Hematopoietic multipotent progenitor cell treated with erythropoietin and hydrocortisone succinate and interleukin-3 and kit ligand, for 15 days (in vitro differentiated cells): Measurements from ENCODE around the gene TBX2.
"Not testable (repeated sequence)": the region's sequence is repeated elsewhere in the genome, so short reads cannot be mapped to it uniquely, and the experiment has no call there.

ENCODE experiments used
- DNase-seq: peaks from one replicate; pipeline ENCODE4 v3.0.0-alpha.2; 2015; ENCODE audit warnings: low spot score

The TBX2 gene

DNA sequence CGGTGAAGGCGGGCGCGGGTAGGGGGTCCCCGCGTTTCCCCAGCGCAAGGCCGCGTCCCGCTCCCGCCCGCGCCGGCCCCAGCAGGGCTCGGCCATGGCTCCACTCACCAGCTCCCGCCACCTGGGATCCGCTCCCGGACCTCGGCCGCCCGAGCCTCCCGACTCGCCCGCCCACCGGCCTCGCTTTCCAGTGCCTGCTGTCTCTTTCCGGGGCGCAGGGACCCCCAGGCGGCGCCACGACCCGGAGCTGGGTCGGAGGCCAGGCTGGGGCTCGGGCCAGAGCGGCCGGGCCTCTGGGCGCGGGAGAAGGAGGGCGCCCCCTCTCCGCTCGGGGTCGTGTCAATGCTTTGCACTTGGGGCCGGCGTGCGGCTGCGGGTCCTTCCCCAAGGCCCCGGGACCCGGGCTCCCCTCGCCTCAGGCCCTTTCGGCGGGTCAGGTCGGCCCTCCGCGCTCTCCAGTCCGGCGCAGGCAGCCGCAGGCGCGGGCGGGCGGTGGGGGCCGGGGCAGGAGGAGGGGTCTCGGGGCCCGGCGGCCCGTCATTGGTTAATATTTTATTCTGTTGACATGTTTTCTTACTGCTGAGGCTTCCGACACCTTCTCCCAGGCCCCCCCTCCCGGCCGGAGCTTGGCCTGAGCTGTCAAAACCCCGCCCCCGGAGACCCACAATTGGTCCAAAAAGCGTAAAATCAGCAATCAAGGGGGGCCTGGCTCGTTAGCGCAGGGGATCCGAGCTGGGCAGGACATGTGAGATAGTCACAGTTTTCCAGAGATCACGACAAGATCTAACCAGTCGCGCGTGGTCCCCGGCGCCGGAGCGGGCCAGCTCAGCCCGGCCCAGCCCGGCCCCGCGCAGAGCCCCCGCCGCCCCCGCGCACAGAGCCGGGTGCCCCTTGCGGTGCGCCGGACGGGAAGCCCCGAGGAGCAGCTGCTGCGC, at the start of gene TBX2:
TSS of gene TBX2 (plus strand) at position 713 of the 935 bp plus-strand sequence. CDS start 334 bp downstream, outside the sequence.
- DNase-seq, result no peak

DNA sequence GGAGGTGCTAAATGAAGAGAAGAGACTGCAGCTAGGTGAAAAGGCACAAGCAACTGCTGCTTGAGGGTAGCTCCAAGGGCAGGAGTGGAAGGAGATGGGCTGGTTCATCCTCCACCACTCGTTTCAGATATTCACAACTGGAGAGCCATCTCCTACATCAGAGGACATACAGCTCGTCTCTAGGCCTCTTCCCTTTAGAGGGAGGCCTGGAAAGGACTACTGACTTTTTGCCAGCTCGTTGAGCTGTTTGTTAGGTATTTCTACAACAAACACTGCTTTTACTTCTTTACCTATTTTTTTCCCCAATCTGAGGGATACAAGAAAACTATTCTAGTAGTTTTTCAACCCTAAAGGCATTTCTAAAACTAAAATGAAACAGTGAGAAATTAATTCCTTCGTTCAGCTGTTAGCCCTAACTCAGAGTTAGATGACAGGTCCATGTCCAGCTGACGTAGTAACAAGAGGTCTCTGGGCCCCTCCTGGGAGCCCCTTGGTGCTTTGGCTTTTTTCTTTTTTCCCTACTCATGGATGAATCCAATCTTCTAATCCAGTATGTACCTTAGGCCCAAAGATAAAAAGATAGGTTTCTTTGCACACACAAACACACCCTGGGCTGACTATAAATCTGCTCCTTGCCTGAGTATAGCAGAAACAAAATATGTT, 47.8 kb upstream of the TBX2 start:
- DNase-seq, result no peak

DNA sequence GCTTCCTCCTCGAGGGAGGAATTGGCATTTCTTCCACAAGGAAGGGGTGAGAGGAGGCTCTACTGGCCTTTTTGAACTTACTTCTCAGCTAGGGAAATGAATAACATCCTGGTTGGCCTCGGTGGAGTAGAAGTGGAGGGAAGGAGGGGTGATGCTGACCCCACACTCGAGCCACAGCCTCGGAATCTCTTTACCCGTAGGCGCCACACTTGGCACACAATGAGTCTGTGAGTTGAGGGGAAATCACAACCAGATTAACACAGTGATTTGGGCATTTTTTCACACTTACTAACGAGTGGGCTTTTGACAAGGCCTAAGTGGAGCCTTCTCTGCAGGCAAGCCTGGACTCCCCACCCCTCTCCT, 47.3 kb upstream of the TBX2 start:
- DNase-seq, result no peak

DNA sequence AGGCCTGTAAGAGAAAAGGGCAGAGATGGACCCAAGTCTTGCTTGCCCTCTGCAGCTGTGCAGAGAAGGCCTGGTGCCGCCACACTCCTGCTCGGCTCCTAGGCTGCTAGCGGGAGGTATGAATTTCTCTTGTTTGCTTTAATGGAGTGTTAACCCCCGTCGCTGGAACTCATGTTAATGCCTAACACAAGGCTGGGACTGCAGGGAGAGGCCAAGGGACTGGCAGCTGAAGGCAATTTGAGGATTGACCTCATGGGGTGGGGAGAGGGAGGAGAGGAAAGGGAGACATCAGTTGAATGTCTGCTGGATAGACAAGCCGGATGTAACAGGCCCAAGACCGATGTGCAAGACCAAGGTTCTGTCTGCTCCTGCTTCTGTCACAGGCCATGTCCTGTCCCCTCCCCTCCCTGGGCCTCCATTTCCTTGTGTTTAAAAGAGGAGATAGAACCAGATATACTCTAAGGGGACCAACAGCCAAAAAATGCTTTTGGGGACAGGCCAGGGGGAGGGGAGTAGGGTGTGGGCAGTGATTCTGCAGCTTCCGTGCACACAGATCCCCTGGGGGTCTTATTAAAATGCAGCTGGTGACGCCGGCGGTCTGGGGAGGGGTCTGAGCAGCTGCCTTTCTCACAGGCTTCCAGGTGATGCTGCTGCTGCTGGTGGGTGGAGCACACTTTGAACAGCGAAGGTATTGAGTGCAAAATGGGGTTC, 46.7 kb upstream of the TBX2 start:
- no peak for DNase-seq

DNA sequence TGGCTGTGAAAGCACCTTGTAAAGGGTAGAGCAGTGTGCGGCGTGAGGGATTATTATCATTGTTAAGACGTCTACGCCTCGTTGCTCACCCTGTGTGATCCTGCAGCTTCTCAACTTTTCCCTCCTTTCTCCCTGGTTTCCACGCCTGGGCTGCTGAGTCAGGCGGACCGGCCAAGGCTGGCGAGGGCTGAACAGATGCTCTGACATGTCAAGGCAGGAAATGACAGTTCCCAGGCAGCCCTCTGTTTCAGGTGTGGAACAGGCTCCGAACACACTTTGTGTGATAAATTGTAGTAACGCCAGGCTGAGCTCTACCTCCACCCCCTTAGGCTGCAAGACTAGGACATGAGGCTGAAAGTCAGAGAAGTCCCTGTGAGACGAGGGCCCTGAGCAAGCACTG, 46.0 kb upstream of the TBX2 start:
- DNase-seq, result no peak

DNA sequence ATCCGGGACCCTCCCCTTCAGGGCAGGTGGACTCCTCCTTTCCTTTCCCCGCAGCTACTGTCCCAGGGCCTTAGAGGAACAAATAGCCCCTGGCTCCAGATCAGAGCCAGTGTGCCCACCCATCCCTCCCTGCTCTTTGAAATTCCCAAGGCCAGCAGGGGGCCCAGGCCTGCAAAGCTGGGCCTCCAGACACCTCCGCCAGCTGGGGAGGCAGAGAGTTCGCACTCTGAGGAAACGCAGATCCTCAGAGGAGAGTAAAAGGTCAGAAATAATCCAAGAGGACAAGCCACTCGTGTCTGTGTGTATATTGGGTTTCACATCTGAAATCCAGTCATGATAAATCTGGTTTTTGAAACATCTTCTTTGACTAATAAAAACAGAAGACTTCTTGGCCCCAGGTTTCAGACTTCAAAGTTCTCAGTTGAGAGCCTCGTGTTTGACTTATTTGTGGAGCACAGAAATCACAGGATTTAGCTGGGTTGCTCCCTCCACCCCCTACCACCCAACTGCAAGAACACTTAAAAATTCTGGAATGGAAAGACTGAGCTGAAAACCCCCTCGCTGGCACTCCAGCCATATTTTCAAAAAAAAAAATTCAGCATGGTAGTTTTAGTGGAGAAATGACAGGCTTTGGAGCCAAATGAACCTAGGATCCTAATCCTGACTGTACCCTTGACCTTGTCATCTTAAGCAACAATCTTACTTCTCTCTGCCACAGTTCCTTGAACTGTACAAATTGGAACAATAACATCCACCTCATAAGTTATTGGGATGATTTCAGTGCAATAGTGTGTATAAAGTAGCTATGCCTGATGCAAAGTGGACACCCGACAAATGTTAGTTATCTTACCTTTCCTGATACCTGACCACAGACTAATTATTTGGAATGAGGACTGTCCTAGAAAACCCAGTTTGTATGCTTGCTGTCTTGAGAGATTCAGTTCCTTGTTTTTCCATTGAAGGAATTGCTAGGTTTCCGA, 44.5 kb upstream of the TBX2 start:
- no peak for DNase-seq

DNA sequence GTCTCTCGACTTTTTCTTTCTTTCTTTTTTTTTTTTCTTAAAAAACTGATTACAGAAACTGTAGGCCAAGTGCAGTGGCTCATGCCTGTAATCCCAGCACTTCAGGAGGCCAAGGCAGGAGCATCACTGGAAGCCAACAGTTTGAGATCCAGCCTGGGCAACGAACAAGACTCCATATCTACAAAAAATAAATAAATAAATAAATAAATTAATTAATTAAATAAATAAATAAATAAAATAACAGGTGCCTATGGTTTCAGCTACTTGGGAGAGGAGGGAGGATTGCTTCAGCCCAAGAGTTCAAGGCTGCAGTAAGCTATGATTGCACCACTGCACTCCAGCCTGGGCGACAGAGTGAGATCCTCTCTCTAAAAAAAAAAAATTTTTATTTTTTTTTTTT, 42.6 kb upstream of the TBX2 start:
- not testable (repeated sequence) for DNase-seq

DNA sequence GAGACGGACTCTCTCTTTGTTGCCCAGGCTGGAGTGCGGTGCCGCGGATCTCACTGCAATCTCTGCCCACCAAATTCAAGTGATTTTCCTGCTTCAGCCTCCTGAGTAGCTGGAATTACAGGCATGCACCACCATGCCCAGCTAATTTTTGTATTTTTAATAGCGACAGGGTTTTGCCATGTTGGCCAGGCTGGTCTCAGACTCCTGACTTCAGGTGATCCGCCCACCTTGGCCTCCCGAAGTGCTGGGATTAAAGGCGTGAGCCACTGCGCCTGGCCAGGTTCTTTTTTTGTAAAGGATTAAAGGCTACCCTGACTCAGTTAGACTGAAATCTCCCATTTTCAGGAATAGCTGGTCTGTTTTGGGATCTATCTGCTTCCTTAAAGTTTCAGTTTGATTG, 40.1 kb upstream of the TBX2 start:
- DNase-seq, result not testable (repeated sequence)

DNA sequence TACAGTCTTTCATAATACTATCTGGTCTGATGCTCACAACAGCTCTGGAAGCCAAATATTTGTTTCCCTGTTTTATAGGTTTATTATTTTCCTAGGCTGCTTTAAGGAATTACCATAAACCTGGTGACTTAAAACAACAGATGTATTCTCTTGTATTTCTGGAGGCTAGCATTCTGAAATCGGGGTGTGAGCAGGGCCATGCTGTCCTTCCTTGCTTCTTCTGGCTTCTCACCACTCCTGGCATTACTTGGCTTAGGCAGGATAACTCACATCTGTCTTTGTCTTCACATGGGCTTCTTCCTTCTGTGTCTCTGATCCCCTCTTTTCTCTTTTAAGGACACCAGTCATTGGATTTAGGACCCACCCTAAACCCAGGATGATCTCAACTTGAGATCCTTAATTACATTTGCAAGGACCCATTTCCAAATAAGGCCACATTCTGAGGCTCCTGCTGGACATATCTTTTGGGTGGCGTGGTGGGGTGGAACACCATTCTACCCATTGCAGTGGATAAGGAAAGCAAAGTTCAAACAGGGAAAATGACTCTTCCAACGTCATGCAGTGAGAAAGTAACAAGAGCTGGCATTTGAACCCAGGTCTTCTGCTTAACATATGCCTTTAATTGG, 39.2 kb upstream of the TBX2 start:
- DNase-seq, result no peak

DNA sequence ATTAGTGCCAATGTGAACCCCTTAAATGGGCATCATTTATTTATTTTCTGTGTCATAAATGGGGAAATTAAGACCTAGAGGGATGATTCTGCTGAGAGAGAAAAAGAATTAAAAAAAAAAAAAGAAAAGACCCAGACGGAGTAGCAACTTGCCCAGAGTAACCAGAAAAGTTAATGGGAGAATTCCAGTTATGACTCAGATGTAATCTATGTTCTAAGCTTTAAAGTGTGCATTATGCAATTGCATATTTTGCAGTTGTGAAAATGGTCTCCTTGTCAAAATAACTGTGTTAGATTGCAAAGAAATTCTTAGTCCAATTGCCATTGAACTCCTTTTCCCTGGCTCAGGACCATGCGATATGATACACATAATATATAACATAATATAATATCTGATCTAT, 38.6 kb upstream of the TBX2 start:
- no peak for DNase-seq

DNA sequence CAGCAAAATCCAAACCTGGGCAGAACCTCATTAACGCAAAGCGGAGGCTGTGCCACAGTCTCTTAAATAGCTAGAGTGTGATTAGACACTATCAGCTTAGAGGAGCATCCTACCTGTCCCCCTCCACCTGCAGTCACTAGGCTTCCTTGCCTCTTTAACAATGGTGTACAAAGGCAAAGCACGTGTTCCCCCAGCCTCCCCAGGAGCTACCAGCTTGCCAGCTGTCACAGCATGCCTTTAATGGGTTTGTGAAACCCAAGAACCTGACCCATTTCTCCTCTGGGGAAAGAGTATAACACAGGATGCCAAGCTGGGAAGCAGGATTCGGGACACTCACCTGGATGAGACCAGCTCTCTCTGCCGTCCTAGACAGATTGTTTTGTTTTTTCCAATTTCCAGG, 37.2 kb upstream of the TBX2 start:
- DNase-seq, result no peak

DNA sequence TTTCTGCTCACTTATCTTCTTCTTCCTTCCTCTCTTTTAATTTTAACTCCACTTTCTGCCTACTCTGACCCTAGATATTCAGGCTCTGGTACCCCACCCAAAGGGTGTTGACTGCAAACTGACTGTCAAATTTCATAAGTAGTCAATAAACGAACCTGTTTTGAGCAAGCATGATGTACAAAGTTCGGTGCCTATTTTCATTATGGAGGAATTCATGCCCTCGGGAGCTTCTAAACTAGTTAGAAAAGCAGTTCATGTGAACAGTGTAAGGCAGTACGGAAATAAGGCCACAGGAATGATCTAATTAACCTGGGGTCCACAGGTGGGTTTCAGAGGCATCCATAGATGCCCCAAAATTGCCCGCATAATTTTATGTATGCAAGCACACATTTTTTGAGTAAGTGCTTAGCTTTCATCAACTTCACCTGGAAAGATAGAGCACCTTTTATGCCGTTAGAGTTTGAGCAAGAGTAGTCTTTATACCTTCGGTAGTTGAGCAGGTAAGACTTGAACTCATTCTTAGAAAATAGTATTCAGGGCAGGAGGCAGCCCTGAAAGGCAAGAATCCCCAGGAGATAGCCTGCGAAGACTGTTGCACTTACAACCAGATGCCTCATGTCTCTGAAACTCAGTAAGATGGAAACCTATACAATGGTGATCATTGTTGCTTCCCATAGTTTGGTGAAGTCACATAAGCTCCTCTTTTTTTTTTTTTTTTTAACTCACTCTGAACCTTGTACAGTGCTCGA, 36.6 kb upstream of the TBX2 start:
- no peak for DNase-seq

DNA sequence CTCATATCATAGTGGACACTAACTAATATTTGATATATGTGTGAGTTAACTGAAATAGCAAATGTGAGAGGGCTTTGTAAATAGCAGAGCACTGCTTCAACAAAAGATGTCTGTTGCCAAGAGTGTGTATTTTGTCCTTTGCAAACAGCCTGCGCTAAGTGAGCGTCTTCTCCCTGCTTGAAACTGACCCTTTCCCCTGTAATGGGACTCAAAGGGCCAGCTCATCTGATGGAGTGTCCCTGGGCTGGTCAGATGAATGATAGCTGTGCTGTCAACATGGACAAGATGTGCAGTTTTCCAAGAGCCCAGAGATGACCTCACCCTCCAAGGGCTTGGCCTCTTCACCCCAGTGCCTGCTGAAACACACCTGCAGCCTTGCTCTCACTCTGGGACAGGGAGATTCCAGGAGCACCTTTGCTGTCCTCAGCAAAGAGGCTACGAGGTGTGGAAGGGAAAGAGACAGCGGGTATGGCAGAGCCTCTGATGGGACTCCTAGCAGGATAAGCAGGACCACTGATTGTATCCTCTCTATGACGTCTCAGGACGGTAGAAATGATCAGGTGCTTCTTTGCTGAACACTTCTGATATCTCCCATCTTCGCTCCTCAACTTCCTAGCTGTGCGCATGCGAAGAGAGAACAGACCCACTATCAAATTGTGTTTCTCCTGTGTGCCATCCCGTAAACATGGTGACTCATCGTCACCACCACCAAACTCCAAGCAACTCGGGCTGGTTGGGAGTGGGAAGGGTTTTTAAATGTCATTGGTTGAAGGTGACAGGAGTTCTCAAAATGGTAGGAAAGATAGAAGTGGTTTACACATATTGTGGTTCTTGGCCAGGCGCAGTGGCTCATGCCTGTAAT, 35.8 kb upstream of the TBX2 start:
- DNase-seq, result no peak

DNA sequence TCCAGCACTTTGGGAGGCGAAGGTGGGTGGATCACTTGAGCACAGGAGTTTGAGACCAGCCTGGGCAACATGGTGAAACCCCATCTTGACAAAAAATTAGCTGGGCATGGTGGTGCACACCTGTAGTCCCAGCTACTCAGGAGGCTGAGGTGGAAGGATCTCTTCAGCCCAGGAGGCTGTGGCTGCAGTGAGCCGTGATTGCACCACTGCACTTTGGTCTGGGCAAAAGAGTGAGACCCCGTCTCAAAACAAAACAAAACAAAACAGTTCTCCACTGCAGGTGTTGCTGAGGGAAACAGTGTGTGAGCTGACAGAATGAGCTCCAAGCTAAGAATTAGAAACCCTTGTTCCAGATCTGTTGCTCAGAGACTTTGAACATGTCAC, 35.2 kb upstream of the TBX2 start:
- DNase-seq, result no peak

DNA sequence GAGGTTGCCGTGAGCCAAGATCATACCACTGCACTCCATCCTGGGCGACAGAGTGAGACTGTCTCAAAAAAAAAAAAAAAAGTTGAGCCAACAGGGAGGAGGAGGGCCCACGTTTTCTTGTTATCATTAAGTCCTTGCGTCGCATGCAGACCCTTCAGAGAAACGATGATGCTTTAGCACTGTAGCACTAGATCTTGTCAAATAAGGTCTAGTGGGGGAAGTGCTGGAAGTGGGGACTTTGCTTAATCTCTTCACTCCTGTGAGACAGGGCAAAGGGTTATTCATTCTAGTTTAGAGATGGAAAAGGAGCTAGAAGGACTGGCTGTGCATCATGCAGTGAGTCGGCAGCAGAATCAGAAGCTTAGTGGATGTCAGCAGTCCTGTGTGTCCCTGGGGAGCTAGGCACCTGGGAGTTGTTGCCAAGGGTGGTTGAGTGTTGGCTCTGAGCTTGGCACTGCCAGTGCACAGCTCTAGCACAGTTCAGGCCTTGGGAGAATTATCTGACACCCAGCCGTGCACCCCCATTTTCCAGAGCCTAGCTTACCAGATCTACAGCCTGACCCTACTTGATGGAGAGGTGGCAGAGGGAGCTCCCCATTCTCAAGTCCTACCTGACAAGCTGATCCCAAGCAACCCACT, 33.4 kb upstream of the TBX2 start:
- no peak for DNase-seq

DNA sequence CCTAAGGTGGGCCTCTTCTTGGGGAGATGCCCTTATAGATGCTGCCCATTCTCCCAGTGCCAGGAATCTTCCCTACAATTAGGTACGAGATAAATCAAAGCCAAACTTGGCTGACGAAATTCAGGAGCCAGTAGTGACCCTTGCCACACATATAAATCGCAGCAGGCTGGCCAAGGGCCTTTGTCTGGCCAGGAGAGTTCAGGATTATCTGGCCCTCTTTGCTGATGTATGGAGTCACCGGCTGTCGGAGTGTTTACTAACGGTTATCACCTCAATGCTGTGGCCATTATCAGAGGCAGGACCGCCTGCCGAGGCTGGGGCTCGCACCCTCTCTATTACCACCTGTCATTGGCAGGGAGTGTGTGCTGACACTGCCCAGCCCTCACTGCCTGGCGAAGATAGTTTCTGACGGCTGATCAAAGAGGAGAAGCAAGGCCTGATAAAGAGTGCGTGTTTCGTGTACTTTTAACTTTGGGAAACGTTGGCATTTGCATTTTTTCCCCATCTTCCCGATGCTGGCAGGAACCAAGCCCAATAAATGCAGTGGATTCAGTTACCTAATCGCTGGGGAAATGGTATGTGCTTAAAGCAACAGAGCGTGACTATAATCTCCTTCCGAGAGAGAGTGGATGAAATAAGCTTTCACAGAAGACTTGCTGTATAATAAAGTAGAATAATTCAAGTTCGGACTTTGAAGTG, 32.8 kb upstream of the TBX2 start:
- no peak for DNase-seq

DNA sequence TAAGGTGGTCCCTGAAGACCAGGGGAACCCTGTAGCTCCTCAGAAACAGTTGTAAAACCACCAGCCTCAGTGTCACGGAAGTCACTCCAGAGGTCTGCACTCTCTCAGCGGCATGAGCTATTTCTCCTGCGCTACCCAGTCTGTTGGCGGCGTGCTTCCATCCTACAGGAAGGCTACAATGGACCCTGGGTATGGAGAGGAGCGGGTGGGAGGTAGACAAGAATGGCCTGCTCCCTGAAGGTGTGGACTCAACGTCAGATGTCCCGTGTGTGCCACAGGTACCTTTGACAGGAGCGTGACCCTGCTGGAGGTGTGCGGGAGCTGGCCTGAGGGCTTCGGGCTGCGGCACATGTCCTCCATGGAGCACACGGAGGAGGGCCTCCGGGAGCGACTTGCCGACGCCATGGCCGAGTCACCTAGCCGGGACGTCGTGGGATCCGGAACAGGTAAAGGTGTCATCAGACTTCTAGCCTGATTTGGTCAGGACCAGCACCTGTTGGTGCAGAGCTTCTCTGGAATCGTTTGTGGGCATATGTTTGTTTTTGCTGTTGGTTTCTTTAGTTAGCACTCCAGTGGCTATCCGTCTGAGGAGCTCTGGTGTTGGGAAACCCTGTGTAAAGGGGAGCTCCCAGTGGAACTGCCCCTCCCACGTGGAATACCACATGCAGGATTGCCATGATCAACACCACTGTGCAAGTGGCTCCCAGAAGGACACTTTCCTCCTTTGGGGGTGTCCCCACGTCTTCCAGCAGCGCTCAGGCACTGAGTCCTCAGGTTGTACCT, 31.4 kb upstream of the TBX2 start:
- DNase-seq, result no peak
